Measurements from ENCODE around the gene CACNG3.

Gene CACNG3

DNA sequence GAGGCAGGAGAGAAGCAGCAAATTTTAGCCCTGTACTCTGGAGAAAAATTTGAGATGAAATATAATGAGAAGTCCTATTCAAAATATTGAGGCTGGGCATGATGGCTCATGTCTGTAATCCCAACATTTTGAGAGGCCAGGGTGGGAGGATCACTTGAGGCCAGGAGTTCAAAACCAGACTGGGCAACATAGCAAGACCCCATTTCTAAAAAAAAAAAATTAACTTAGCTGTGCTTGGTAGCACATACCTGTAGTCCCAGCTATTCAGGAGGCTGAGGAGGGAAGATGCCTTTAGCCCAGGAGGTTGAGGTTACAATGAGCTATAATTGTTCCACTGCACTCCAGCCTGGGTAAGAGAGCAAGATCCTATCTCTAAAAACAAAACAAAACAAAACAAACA is 103.4 kb downstream of the CACNG3 start:
- H3K9ac ChIP-seq (ENCODE audit: low read length), result no peak overlapping the region
- H2BK120ac ChIP-seq (ENCODE audit: insufficient read depth, low read length, poor library complexity), result no peak overlapping the region
- H4K8ac ChIP-seq (ENCODE audit: low read depth, low read length), result no peak overlapping the region
- H2AK5ac ChIP-seq (ENCODE audit: low read length), result no peak overlapping the region
- no peak overlapping the region for H3K4me2 ChIP-seq (ENCODE audit: low read length)
- no peaks in the 10 kb centered on the region for H3K36me3 ChIP-seq (ENCODE audit: control insufficient read depth in 1 of 2, insufficient read depth in 2 of 2, low read length in 2 of 2)
- H4K91ac ChIP-seq (ENCODE audit: low read depth, low read length), result no peak overlapping the region
- H3K18ac ChIP-seq (ENCODE audit: low read length), result no peak overlapping the region
- H3K79me1 ChIP-seq (ENCODE audit: low read length), result no peaks in the 10 kb centered on the region
- no peak for DNase-seq
- no peak overlapping the region for H3K4me3 ChIP-seq (ENCODE audit: low read depth, low read length)
- no peaks in the 10 kb centered on the region for H3K27me3 ChIP-seq (ENCODE audit: insufficient read depth, low read length)
- H3K23ac ChIP-seq (ENCODE audit: low read length), result no peak overlapping the region
- no peak overlapping the region for H3K4ac ChIP-seq (ENCODE audit: low read depth, low read length)
- H2AFZ ChIP-seq (ENCODE audit: insufficient read depth, low read length, poor library complexity), result no peak overlapping the region
- H3K9me3 ChIP-seq (ENCODE audit: insufficient read depth, low read depth, low read length), result no peaks in the 10 kb centered on the region
- H3K14ac ChIP-seq (ENCODE audit: low read length), result no peak overlapping the region
- no peaks in the 10 kb centered on the region for H3K4me1 ChIP-seq (ENCODE audit: control insufficient read depth in 1 of 2, insufficient read depth in 2 of 2, low read length in 2 of 2)
- no peak overlapping the region for H3K27ac ChIP-seq (ENCODE audit: low read depth, low read length)
- no peak overlapping the region for H2BK5ac ChIP-seq (ENCODE audit: low read depth, low read length, poor library complexity)
- no peak overlapping the region for H4K12ac ChIP-seq (ENCODE audit: low read depth, low read length)
- H2BK12ac ChIP-seq (ENCODE audit: low read length), result no peak overlapping the region
- H3K79me2 ChIP-seq (ENCODE audit: control insufficient read depth, insufficient read depth, low read length, poor library complexity), result no peaks in the 10 kb centered on the region

DNA sequence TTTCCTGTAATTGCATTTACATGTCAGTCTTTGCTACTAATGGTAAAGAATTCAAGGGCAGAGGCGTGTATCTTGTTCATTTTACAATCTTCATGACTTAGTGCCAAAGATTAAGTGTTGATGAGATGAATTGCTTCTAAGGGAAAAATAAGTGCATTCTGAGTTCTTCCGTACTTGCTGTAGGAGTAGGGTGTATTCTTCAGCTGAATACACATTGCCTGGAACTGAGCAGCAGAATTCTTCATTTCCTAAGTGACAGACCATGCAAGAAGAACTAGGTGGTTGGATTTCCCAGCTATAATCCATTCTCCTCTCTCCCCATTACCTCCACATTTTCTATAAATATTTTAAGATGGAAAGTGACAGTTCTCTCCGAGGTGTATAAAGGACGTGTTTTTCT is 104.8 kb downstream of the CACNG3 start:
- H3K9me3 ChIP-seq (ENCODE audit: insufficient read depth, low read depth, low read length), result no peaks in the 10 kb centered on the region
- H4K91ac ChIP-seq (ENCODE audit: low read depth, low read length), result no peak overlapping the region
- no peak overlapping the region for H3K27ac ChIP-seq (ENCODE audit: low read depth, low read length)
- no peaks in the 10 kb centered on the region for H3K79me1 ChIP-seq (ENCODE audit: low read length)
- H3K79me2 ChIP-seq (ENCODE audit: control insufficient read depth, insufficient read depth, low read length, poor library complexity), result no peaks in the 10 kb centered on the region
- H2BK120ac ChIP-seq (ENCODE audit: insufficient read depth, low read length, poor library complexity), result no peak overlapping the region
- no peaks in the 10 kb centered on the region for H3K27me3 ChIP-seq (ENCODE audit: insufficient read depth, low read length)
- H4K8ac ChIP-seq (ENCODE audit: low read depth, low read length), result no peak overlapping the region
- no CpG with 5 or more reads among the region's 4 CpGs for WGBS (ENCODE audit: extremely low coverage, insufficient coverage, insufficient read length)
- no peak overlapping the region for H3K18ac ChIP-seq (ENCODE audit: low read length)
- no peak overlapping the region for H2AFZ ChIP-seq (ENCODE audit: insufficient read depth, low read length, poor library complexity)
- no peak overlapping the region for H3K14ac ChIP-seq (ENCODE audit: low read length)
- no peak overlapping the region for H2BK5ac ChIP-seq (ENCODE audit: low read depth, low read length, poor library complexity)
- H3K4me2 ChIP-seq (ENCODE audit: low read length), result no peak overlapping the region
- no peak for DNase-seq
- no peak overlapping the region for H3K9ac ChIP-seq (ENCODE audit: low read length)
- no peak overlapping the region for H2BK12ac ChIP-seq (ENCODE audit: low read length)
- H2AK5ac ChIP-seq (ENCODE audit: low read length), result no peak overlapping the region
- H4K12ac ChIP-seq (ENCODE audit: low read depth, low read length), result no peak overlapping the region
- H3K4ac ChIP-seq (ENCODE audit: low read depth, low read length), result no peak overlapping the region
- H3K36me3 ChIP-seq (ENCODE audit: control insufficient read depth in 1 of 2, insufficient read depth in 2 of 2, low read length in 2 of 2), result no peaks in the 10 kb centered on the region
- H3K4me1 ChIP-seq (ENCODE audit: control insufficient read depth in 1 of 2, insufficient read depth in 2 of 2, low read length in 2 of 2), result no peaks in the 10 kb centered on the region
- H3K4me3 ChIP-seq (ENCODE audit: low read depth, low read length), result no peak overlapping the region
- H3K23ac ChIP-seq (ENCODE audit: low read length), result no peak overlapping the region

DNA sequence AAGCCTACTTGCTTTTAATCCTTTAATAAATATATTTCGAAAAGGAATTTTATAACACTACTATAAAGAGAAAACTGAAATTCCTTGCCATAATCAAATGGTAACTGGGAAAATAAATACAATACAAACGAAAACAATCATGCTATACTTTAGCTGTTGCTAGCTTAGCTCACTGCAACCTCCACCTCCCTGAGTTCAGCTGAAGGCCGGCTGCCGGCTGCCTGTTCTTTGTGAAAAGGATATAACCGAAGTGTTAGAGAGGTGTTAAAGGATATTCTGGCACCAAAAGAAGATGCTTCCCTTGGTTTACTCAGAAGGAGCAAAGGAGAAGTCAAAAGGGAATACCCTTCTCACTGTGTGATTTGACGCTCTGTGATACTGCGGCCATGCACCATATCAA is 108.5 kb downstream of the CACNG3 start:
- Histone ChIP-seq H2BK120ac (ENCODE audit: insufficient read depth, low read length, poor library complexity) (no peak overlapping the region), H4K12ac (ENCODE audit: low read depth, low read length) (no peak overlapping the region), H2BK5ac (ENCODE audit: low read depth, low read length, poor library complexity) (no peak overlapping the region), H3K4me2 (ENCODE audit: low read length) (no peak overlapping the region), H3K79me1 (ENCODE audit: low read length) (no peaks in the 10 kb centered on the region), H3K27me3 (ENCODE audit: insufficient read depth, low read length) (no peaks in the 10 kb centered on the region), H3K23ac (ENCODE audit: low read length) (no peak overlapping the region), H3K4me1 (ENCODE audit: control insufficient read depth in 1 of 2, insufficient read depth in 2 of 2, low read length in 2 of 2) (no peaks in the 10 kb centered on the region), H4K91ac (ENCODE audit: low read depth, low read length) (no peak overlapping the region), H3K18ac (ENCODE audit: low read length) (no peak overlapping the region), H3K4ac (ENCODE audit: low read depth, low read length) (no peak overlapping the region), H4K8ac (ENCODE audit: low read depth, low read length) (no peak overlapping the region), H3K4me3 (ENCODE audit: low read depth, low read length) (no peak overlapping the region), H3K14ac (ENCODE audit: low read length) (no peak overlapping the region), H2AK5ac (ENCODE audit: low read length) (no peak overlapping the region), H3K27ac (ENCODE audit: low read depth, low read length) (no peak overlapping the region), H2AFZ (ENCODE audit: insufficient read depth, low read length, poor library complexity) (no peak overlapping the region), H2BK12ac (ENCODE audit: low read length) (no peak overlapping the region), H3K79me2 (ENCODE audit: control insufficient read depth, insufficient read depth, low read length, poor library complexity) (no peaks in the 10 kb centered on the region), H3K9ac (ENCODE audit: low read length) (no peak overlapping the region), H3K9me3 (ENCODE audit: insufficient read depth, low read depth, low read length) (no peaks in the 10 kb centered on the region), H3K36me3 (ENCODE audit: control insufficient read depth in 1 of 2, insufficient read depth in 2 of 2, low read length in 2 of 2) (no peaks in the 10 kb centered on the region)
- DNase-seq, result no peak
- WGBS (ENCODE audit: extremely low coverage, insufficient coverage, insufficient read length), result no CpG with 5 or more reads among the region's 7 CpGs

DNA sequence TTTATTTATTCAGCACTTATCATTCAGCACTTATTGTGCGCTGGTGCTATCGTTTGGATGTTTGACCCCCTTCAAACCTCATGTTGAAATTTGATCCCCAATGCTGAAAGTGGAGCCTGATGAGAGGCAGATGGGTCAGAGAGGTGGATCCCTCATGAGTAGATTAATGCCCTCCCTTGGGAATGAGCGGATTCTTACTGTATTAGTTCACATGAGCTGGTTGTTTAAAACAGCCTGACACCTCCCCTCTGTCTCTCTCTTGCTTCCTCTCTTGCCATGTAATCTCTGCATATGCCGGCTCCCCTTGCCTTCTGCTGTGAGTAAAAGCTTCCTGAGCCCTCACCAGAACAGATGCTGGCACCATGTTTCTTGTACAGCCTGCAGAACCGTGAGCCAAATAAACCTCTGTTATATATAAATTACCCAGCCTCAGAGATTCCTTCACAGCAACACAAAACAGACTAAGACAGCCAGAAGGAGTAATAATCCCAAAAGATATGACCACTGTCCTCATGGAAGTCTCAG is 111.1 kb downstream of the CACNG3 start:
- Histone ChIP-seq H3K9ac (ENCODE audit: low read length) (no peak overlapping the region), H3K79me1 (ENCODE audit: low read length) (no peaks in the 10 kb centered on the region), H2AK5ac (ENCODE audit: low read length) (no peak overlapping the region), H3K18ac (ENCODE audit: low read length) (no peak overlapping the region), H3K4ac (ENCODE audit: low read depth, low read length) (no peak overlapping the region), H3K4me3 (ENCODE audit: low read depth, low read length) (no peak overlapping the region), H4K8ac (ENCODE audit: low read depth, low read length) (no peak overlapping the region), H3K36me3 (ENCODE audit: control insufficient read depth in 1 of 2, insufficient read depth in 2 of 2, low read length in 2 of 2) (no peaks in the 10 kb centered on the region), H3K79me2 (ENCODE audit: control insufficient read depth, insufficient read depth, low read length, poor library complexity) (no peaks in the 10 kb centered on the region), H3K4me1 (ENCODE audit: control insufficient read depth in 1 of 2, insufficient read depth in 2 of 2, low read length in 2 of 2) (no peaks in the 10 kb centered on the region), H2BK120ac (ENCODE audit: insufficient read depth, low read length, poor library complexity) (no peak overlapping the region), H4K12ac (ENCODE audit: low read depth, low read length) (no peak overlapping the region), H3K14ac (ENCODE audit: low read length) (no peak overlapping the region), H3K23ac (ENCODE audit: low read length) (no peak overlapping the region), H4K91ac (ENCODE audit: low read depth, low read length) (no peak overlapping the region), H2BK5ac (ENCODE audit: low read depth, low read length, poor library complexity) (no peak overlapping the region), H2BK12ac (ENCODE audit: low read length) (no peak overlapping the region), H3K27ac (ENCODE audit: low read depth, low read length) (no peak overlapping the region), H2AFZ (ENCODE audit: insufficient read depth, low read length, poor library complexity) (no peak overlapping the region), H3K9me3 (ENCODE audit: insufficient read depth, low read depth, low read length) (no peaks in the 10 kb centered on the region), H3K27me3 (ENCODE audit: insufficient read depth, low read length) (no peaks in the 10 kb centered on the region), H3K4me2 (ENCODE audit: low read length) (no peak overlapping the region)
- WGBS (ENCODE audit: extremely low coverage, insufficient coverage, insufficient read length), result no CpG with 5 or more reads among the region's 5 CpGs
- no peak for DNase-seq

Measured in trophoblast cell (in vitro differentiated cells and primary cell).